Measurements from ENCODE around the gene CNN2. TPM values are rescaled to one million over a fixed set of nuclear protein-coding genes. Genes with fewer than 3 reads are reported as not detected.

CNN2 gene
- polyA plus RNA-seq, 2 of the 4 experiments (the other 2 are of a cell fraction), result 31.7 to 99.3 TPM

GRCh38 chr19:998064-998463, 28.3 kb upstream of the CNN2 start:
- ChIA-PET POLR2A (no interaction called here), CTCF (interaction anchor here (1.5 kb wide), 1 partner anchor 16 kb away, joined by 4 read pairs; no protein-coding TSS in a partner anchor)
- no peak for TF ChIP-seq ATOH8 (CRISPR knock-in tag; IDR thresholded peaks at IDR 0.05; ENCODE audit: low read depth)
- TF ChIP-seq MAFK (IDR thresholded peaks at IDR 0.05; ENCODE audit: partially characterized antibody), result no peak
- no peak for TF ChIP-seq MYC (IDR thresholded peaks at IDR 0.05; ENCODE audit: borderline replicate concordance, low read length)
- Histone ChIP-seq H3K4me1 (peaks cover 22% of the 10 kb centered on the region; the same call in 2 of the 3 replicates), H3K4me2 (peak overlapping the region; percentile 30; the same call in 1 of the 3 replicates), H3K27ac (no peak overlapping the region), H3K4me3 (no peak overlapping the region; the same call in 2 of the 3 replicates), H3K9me3 (no peaks in the 10 kb centered on the region)
- 20% methylated on average over 6 of the region's 6 CpGs for WGBS (ENCODE audit: missing lambda C conversion rate)
- DNase-seq (ENCODE audit: low read depth in 1 of 2, low spot score in 1 of 2) (no peak), FAIRE-seq (no peak), ATAC-seq (no peak; a peak in 1 of 6 replicates)

- TF ChIP-seq CTCF (IDR thresholded peaks at IDR 0.05), result no peak
- no peak for TF ChIP-seq NPAS2 (CRISPR knock-in tag; IDR thresholded peaks at IDR 0.05; ENCODE audit: borderline replicate concordance)
- no peak for TF ChIP-seq RFX5 (IDR thresholded peaks at IDR 0.05)
- no peak for TF ChIP-seq CEBPB (IDR thresholded peaks at IDR 0.05)
- no peak for TF ChIP-seq PBX3 (IDR thresholded peaks at IDR 0.05)
- no peak for TF ChIP-seq MAFK (IDR thresholded peaks at IDR 0.05; ENCODE audit: partially characterized antibody)
- no peak for TF ChIP-seq HEYL (CRISPR knock-in tag; IDR thresholded peaks at IDR 0.05)
- no peak for TF ChIP-seq CHD2 (IDR thresholded peaks at IDR 0.05; ENCODE audit: low read length, partially characterized antibody)
- no peak for TF ChIP-seq CHD4 (IDR thresholded peaks at IDR 0.05; ENCODE audit: borderline replicate concordance)
- no peak for TF ChIP-seq EP300 (IDR thresholded peaks at IDR 0.05)
- TF ChIP-seq GATA3 (IDR thresholded peaks at IDR 0.05; ENCODE audit: borderline replicate concordance), result no peak
- TF ChIP-seq SMC3 (IDR thresholded peaks at IDR 0.05), result no peak
- TF ChIP-seq HES2 (IDR thresholded peaks at IDR 0.05), result no peak
- no peak for TF ChIP-seq USF2 (IDR thresholded peaks at IDR 0.05)
- TF ChIP-seq RNF2 (IDR thresholded peaks at IDR 0.05; ENCODE audit: borderline replicate concordance, low read depth), result no peak
- no peak for TF ChIP-seq ZC3H11A (IDR thresholded peaks at IDR 0.05)
- no peak for TF ChIP-seq RAD21 (conservative IDR thresholded peaks at IDR 0.05 in 1 of 2, IDR thresholded peaks at IDR 0.05 in 1 of 2)
- ChIA-PET CTCF (interaction anchor here (1.1 to 1.5 kb wide), 2 partner anchors 18 to 233 kb away, joined by 3 to 4 read pairs; no protein-coding TSS in a partner anchor), POLR2A (interaction anchor here (0.6 to 0.8 kb wide), 3 partner anchors 15 to 61 kb away, joined by 3 to 5 read pairs (median 3); partner anchors contain the start of gene WDR18)
- DNase-seq (ENCODE audit: low read depth in 1 of 2, low spot score in 1 of 2) (no peak), ATAC-seq (no peak), FAIRE-seq (no peak)
- no peak overlapping the region for H3K4me2 ChIP-seq
- H3K9me3 ChIP-seq, result no peaks in the 10 kb centered on the region
- H3K4me3 ChIP-seq, result no peak overlapping the region
- H3K4me1 ChIP-seq, result peaks cover 22% of the 10 kb centered on the region; the same call in 2 of the 3 replicates
- H3K27ac ChIP-seq, result no peak overlapping the region
- 51% methylated on average over 3 of the region's 3 CpGs for WGBS (ENCODE audit: missing lambda C conversion rate)
Measured at GRCh38 chr19:999379-999719, 27.1 kb upstream of the CNN2 start.
